HepG2 (cell line): Measurements from ENCODE around the gene GLRX5. TPM values are rescaled to one million over a fixed set of nuclear protein-coding genes. Genes with fewer than 3 reads are reported as not detected.

Source experiments
- AKAP8 ChIP-seq: sonication (generic); formaldehyde crosslinking; IDR thresholded peaks from 2 replicates; pipeline ENCODE4 v1.5.1; 2020; ENCODE audit warnings: mild to moderate bottlenecking, missing genetic modification reagents
- CAMTA2 ChIP-seq: sonication (generic); formaldehyde crosslinking; IDR thresholded peaks from 2 replicates; pipeline ENCODE4 v1.4.0; 2020; ENCODE audit warnings: mild to moderate bottlenecking, missing genetic modification reagents, borderline replicate concordance
- HNRNPUL1 ChIP-seq: fragments of 200-400 bp; formaldehyde crosslinking; IDR thresholded peaks from 2 replicates; pipeline ENCODE4 v1.6.1; 2017; ENCODE audit warnings: low read depth, mild to moderate bottlenecking, low read length, moderate library complexity
- KAT7 ChIP-seq: IDR thresholded peaks from 2 replicates; pipeline ENCODE4 v1.6.1; 2018; ENCODE audit warnings: borderline replicate concordance, missing compliant biosample characterization
- MED13 ChIP-seq: sonication (generic); formaldehyde crosslinking; IDR thresholded peaks from 2 replicates; pipeline ENCODE4 v1.5.0; 2020; ENCODE audit warnings: missing genetic modification reagents
- NPAS2 ChIP-seq: sonication (generic); formaldehyde crosslinking; IDR thresholded peaks from 2 replicates; pipeline ENCODE4 v1.8.0; 2022; ENCODE audit warnings: mild to moderate bottlenecking, missing genetic modification reagents, borderline replicate concordance
- STAT6 ChIP-seq: sonication (generic); formaldehyde crosslinking; IDR thresholded peaks from 2 replicates; pipeline ENCODE4 v1.4.0; 2020; ENCODE audit warnings: missing genetic modification reagents, mild to moderate bottlenecking, borderline replicate concordance
- ZBTB8A ChIP-seq: sonication (generic); formaldehyde crosslinking; IDR thresholded peaks from 2 replicates; pipeline ENCODE4 v1.4.0; 2020; ENCODE audit warnings: mild to moderate bottlenecking, low read depth, missing genetic modification reagents, borderline replicate concordance
- ZNF230 ChIP-seq: sonication (generic); formaldehyde crosslinking; IDR thresholded peaks from 2 replicates; pipeline ENCODE4 v1.4.0; 2020; ENCODE audit warnings: mild to moderate bottlenecking, missing genetic modification reagents
- ZNF280D ChIP-seq: sonication (generic); formaldehyde crosslinking; IDR thresholded peaks from 2 replicates; pipeline ENCODE4 v1.5.1; 2020; ENCODE audit warnings: mild to moderate bottlenecking, missing genetic modification reagents
- ZNF296 ChIP-seq: sonication (generic); formaldehyde crosslinking; conservative IDR thresholded peaks from 2 replicates; pipeline ENCODE4 v1.5.0; 2020; ENCODE audit warnings: mild to moderate bottlenecking, missing genetic modification reagents
- ZUFSP ChIP-seq: sonication (generic); formaldehyde crosslinking; IDR thresholded peaks from 2 replicates; pipeline ENCODE4 v1.9.0; 2021; ENCODE audit warnings: missing genetic modification reagents, mild to moderate bottlenecking, borderline replicate concordance
- polyA plus RNA-seq, 8 experiments: library from polyadenylated mRNA; depleted of rRNA in 3 of 8; stranded (reverse) in 7 of 8; unstranded in 1 of 8; fragments of >200 nt; fragmentation: Illumina TruSeq in 4 of 8; extraction: Trizol in 4 of 8; gene quantifications; 2 replicates each; pipeline versions ENCODE4 v1.2.1 to v1.2.3, GENCODE V29; 2011 to 2016; ENCODE audit warnings: low read depth in 4 of 8, missing spikeins in 1 of 8, mixed read lengths in 1 of 8; ENCODE audit not compliant: insufficient read depth in 1 of 8
- total RNA-seq, 5 experiments: library from RNA; depleted of rRNA; stranded (reverse); fragments of >200 nt; fragmentation: Illumina TruSeq; extraction: Trizol; gene quantifications; 2 replicates each; pipeline ENCODE4 v1.2.3, GENCODE V29; 2016; ENCODE audit warnings: low read depth in 1 of 5

Gene GLRX5
- total and polyA plus RNA-seq, 2 of the 13 experiments (the other 11 are each of a cell fraction or from before 2014, with no cell fraction given) = 122 to 146 TPM

DNA sequence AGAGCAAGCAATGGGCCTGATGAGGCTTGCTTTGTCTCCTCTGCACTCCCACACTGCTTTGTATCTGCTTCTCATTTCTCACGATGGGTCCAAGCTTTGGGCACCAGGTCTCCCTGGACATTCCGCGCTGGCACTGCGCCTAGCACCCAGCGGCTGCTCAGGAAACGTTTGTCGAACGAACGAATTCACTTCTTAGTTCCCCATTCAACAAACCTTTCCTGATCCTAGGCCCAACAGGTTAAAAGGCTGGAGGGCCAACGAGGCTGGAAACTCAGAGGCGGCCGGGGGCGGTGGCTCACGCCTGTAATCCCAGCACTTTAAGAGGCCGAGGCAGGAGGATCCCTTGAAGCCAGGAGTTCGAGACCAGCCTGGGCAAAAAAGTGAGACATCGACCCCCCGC is 1.0 kb upstream of the GLRX5 start (continued):
- TF ChIP-seq ZNF280D (CRISPR knock-in tag) (0 out of 2 replicates have a peak, but pooled peaks have one; percentile 13), STAT6 (CRISPR knock-in tag) (no peak), NPAS2 (no peak), AKAP8 (CRISPR knock-in tag) (0 out of 2 replicates have a peak, but pooled peaks have one; percentile 25), ZUFSP (no peak), MED13 (CRISPR knock-in tag) (no peak), ZNF230 (CRISPR knock-in tag) (no peak), HNRNPUL1 (no peak), CAMTA2 (CRISPR knock-in tag) (0 out of 2 replicates have a peak, but pooled peaks have one; percentile 37), ZBTB8A (CRISPR knock-in tag) (no peak), ZNF296 (no peak), KAT7 (CRISPR knock-in tag) (peak; percentile 45; the same call in 1 of the 2 replicates)
